H1 (cell line): ENCODE measurements around the gene RELN. TPM values are rescaled to one million over a fixed set of nuclear protein-coding genes. Genes with fewer than 3 reads are reported as not detected.

Experiments used
- CTCF ChIA-PET: fragments of 300-600 bp; sonication (Branson Sonifier 250); formaldehyde crosslinking; loops from one replicate; lab custom pipeline; 2021; ENCODE audit not compliant: partially characterized antibody; lab: Charles Lee
- POLR2A ChIA-PET: fragments of 300-600 bp; sonication (Branson Sonifier 250); formaldehyde crosslinking; loops from one replicate; lab custom pipeline; 2021; ENCODE audit warnings: inconsistent platforms; ENCODE audit not compliant: partially characterized antibody; lab: Charles Lee
- DNase-seq, 2 experiments: peaks; one replicate each; pipeline versions ENCODE4 v3.0.0 to v3.0.0-alpha.2; 2010 to 2022; ENCODE audit warnings: low spot score in 2 of 2, low read depth in 1 of 2, mixed read lengths in 1 of 2
- FAIRE-seq: peaks from 2 replicates; lab custom pipeline; 2011; peaks lifted over from hg19 to GRCh38; lab: Jason Lieb, UNC
- H2AFZ ChIP-seq: 2 replicates; pipeline ENCODE4 v1.8.1; 2012; ENCODE audit warnings: low read length, inconsistent platforms
- H2AK5ac ChIP-seq: 2 replicates; pipeline ENCODE4 v1.6.1; 2013; ENCODE audit warnings: low read depth, low read length
- H2BK120ac ChIP-seq: replicated peaks from 2 replicates; pipeline ENCODE3; 2013; ENCODE audit warnings: low read depth, low read length, inconsistent platforms
- H2BK12ac ChIP-seq: 2 replicates; pipeline ENCODE4 v1.6.1; 2013; ENCODE audit warnings: low read depth, low read length
- H2BK15ac ChIP-seq: 2 replicates; pipeline ENCODE4 v1.6.1; 2013; ENCODE audit warnings: low read length
- H2BK20ac ChIP-seq: 2 replicates; pipeline ENCODE4 v1.6.1; 2013; ENCODE audit warnings: low read length
- H2BK5ac ChIP-seq: 2 replicates; pipeline ENCODE4 v1.6.1; 2013; ENCODE audit warnings: low read depth, low read length
- H3K14ac ChIP-seq: 2 replicates; pipeline ENCODE4 v1.6.1; 2013; ENCODE audit warnings: inconsistent platforms; ENCODE audit not compliant: insufficient read length
- H3K18ac ChIP-seq: 2 replicates; pipeline ENCODE4 v1.6.1; 2013; ENCODE audit warnings: low read length; ENCODE audit errors: extremely low read depth
- H3K23ac ChIP-seq: 2 replicates; pipeline ENCODE4 v1.6.1; 2013; ENCODE audit warnings: inconsistent platforms; ENCODE audit not compliant: insufficient read length
- H3K23me2 ChIP-seq: 2 replicates; pipeline ENCODE4 v1.6.1; 2013; ENCODE audit warnings: low read depth, low read length
- H3K27ac ChIP-seq: 2 replicates; pipeline ENCODE4 v1.6.1; 2011; ENCODE audit warnings: low read depth, low read length, inconsistent platforms
- H3K27me3 ChIP-seq, 4 experiments: replicated peaks in 1 of 4; 1 replicate in 1 of 4; 2 replicates in 3 of 4; pipeline versions ENCODE4 v1.6.1 to v1.8.1; 2011 to 2013; ENCODE audit warnings: low read length in 3 of 4, mild to moderate bottlenecking in 3 of 4, inconsistent platforms in 2 of 4, mixed read lengths in 2 of 4, moderate library complexity in 1 of 4; ENCODE audit not compliant: control insufficient read depth in 3 of 4, insufficient read depth in 3 of 4; ENCODE audit errors: extremely low read depth in 1 of 4
- H3K36me3 ChIP-seq, 4 experiments: 2 replicates each; pipeline versions ENCODE4 v1.6.1 to v1.8.1; 2011 to 2013; ENCODE audit warnings: mild to moderate bottlenecking in 4 of 4, low read length in 3 of 4, moderate library complexity in 2 of 4, control low read depth in 1 of 4, inconsistent platforms in 1 of 4; ENCODE audit not compliant: insufficient read depth in 4 of 4, control insufficient read depth in 2 of 4
- H3K4ac ChIP-seq: replicated peaks from 2 replicates; pipeline ENCODE3; 2013; ENCODE audit warnings: low read length, low read depth, mixed read lengths, inconsistent platforms; ENCODE audit not compliant: insufficient read length
- H3K4me1 ChIP-seq, 4 experiments: replicated peaks in 1 of 4; 1 replicate in 1 of 4; 2 replicates in 3 of 4; pipeline versions ENCODE4 v1.6.1 to v1.8.1; 2011 to 2013; ENCODE audit warnings: low read length in 3 of 4, inconsistent platforms in 2 of 4, mixed read lengths in 1 of 4; ENCODE audit not compliant: insufficient read depth in 4 of 4, control insufficient read depth in 3 of 4
- H3K4me2 ChIP-seq, 2 experiments: 2 replicates each; pipeline versions ENCODE4 v1.6.1 to v1.8.1; 2011 to 2013; ENCODE audit warnings: low read depth in 2 of 2, low read length in 2 of 2, control low read depth in 1 of 2, inconsistent platforms in 1 of 2, mild to moderate bottlenecking in 1 of 2; ENCODE audit not compliant: insufficient read depth in 1 of 2
- H3K4me3 ChIP-seq, 4 experiments: fragments of 200-600, 300-600 bp in 1 of 4; sonication (generic), shearing (Covaris generic), sonication (Bioruptor Twin) in 1 of 4; 2 replicates each; pipeline versions ENCODE4 v1.5.1 to v1.8.1; 2011 to 2016; ENCODE audit warnings: low read length in 4 of 4, low read depth in 3 of 4, control low read depth in 2 of 4, inconsistent platforms in 2 of 4, mild to moderate bottlenecking in 2 of 4, mixed read lengths in 1 of 4, moderate library complexity in 1 of 4; ENCODE audit not compliant: insufficient read depth in 2 of 4; ENCODE audit errors: extremely low read depth in 1 of 4
- H3K56ac ChIP-seq: replicated peaks from 2 replicates; pipeline ENCODE3; 2013; ENCODE audit warnings: low read depth, mild to moderate bottlenecking, mixed read lengths, low read length, inconsistent platforms; ENCODE audit not compliant: insufficient read length
- H3K79me1 ChIP-seq: 2 replicates; pipeline ENCODE4 v1.6.1; 2013; ENCODE audit warnings: low read depth, low read length, control low read depth
- H3K79me2 ChIP-seq, 2 experiments: 2 replicates each; pipeline versions ENCODE4 v1.6.1 to v1.8.1; 2012 to 2013; ENCODE audit warnings: low read length in 2 of 2, mild to moderate bottlenecking in 2 of 2, inconsistent platforms in 1 of 2; ENCODE audit not compliant: insufficient read depth in 2 of 2, control insufficient read depth in 1 of 2
- H3K9ac ChIP-seq, 4 experiments: replicated peaks in 1 of 4; 1 replicate in 1 of 4; 2 replicates in 3 of 4; pipeline versions ENCODE4 v1.6.1 to v1.8.1; 2011 to 2013; ENCODE audit warnings: low read depth in 3 of 4, low read length in 3 of 4, control low read depth in 2 of 4, mild to moderate bottlenecking in 2 of 4, moderate library complexity in 2 of 4, inconsistent platforms in 1 of 4; ENCODE audit errors: extremely low read depth in 1 of 4
- H3K9me3 ChIP-seq, 2 experiments: 2 replicates each; pipeline versions ENCODE4 v1.6.1 to v1.8.1; 2012 to 2013; ENCODE audit warnings: mild to moderate bottlenecking in 2 of 2, moderate library complexity in 2 of 2, control low read depth in 1 of 2, inconsistent platforms in 1 of 2, low read depth in 1 of 2, low read length in 1 of 2, mixed read lengths in 1 of 2; ENCODE audit not compliant: insufficient read depth in 2 of 2
- H4K20me1 ChIP-seq, 2 experiments: replicated peaks in 1 of 2; 2 replicates each; pipeline versions ENCODE3 to v1.8.1; 2011 to 2013; ENCODE audit warnings: inconsistent platforms in 2 of 2, low read length in 2 of 2, mild to moderate bottlenecking in 1 of 2; ENCODE audit not compliant: insufficient read depth in 2 of 2, control insufficient read depth in 1 of 2
- H4K5ac ChIP-seq: 2 replicates; pipeline ENCODE4 v1.6.1; 2013; ENCODE audit warnings: low read length, low read depth, mixed read lengths, inconsistent platforms; ENCODE audit not compliant: insufficient read length
- H4K8ac ChIP-seq: 2 replicates; pipeline ENCODE4 v1.8.0; 2013; ENCODE audit warnings: mild to moderate bottlenecking, moderate library complexity, low read length, inconsistent platforms; ENCODE audit not compliant: insufficient read depth; ENCODE audit errors: extremely low read depth
- H4K91ac ChIP-seq: replicated peaks from 2 replicates; pipeline ENCODE3; 2013; ENCODE audit warnings: low read length, mixed read lengths, inconsistent platforms; ENCODE audit not compliant: insufficient read length
- BCL11A ChIP-seq, 2 experiments: IDR thresholded peaks; one replicate each; pipeline ENCODE4 v1.6.1; 2011; ENCODE audit warnings: low read depth in 2 of 2, low read length in 2 of 2, mild to moderate bottlenecking in 2 of 2
- MAFK ChIP-seq: IDR thresholded peaks from 2 replicates; pipeline ENCODE4 v1.6.1; 2012; ENCODE audit warnings: low read depth, mild to moderate bottlenecking, improper control_type of control experiment, low read length
- RNF2 ChIP-seq: fragments of 200-900, 300-1000 bp; sonication (generic); IDR thresholded peaks from 2 replicates; pipeline ENCODE4 v1.7.1; 2016; ENCODE audit warnings: borderline replicate concordance, low read depth, mild to moderate bottlenecking, antibody characterized with exemption, low read length; ENCODE audit not compliant: poor library complexity, severe bottlenecking; ENCODE audit errors: missing control alignments
- WGBS, 2 experiments: shearing (Covaris generic) in 1 of 2; methylation state at CpG; one replicate each; pipeline versions ENCODE4 v1.1.6 to v1.1.7; 2013 to 2015; ENCODE audit warnings: low lambda C conversion rate in 2 of 2, mixed read lengths in 2 of 2, inconsistent platforms in 1 of 2, low coverage in 1 of 2, missing lambda C conversion rate in 1 of 2; ENCODE audit not compliant: insufficient replicate concordance in 2 of 2, insufficient coverage in 1 of 2, insufficient read length in 1 of 2; ENCODE audit errors: extremely low coverage in 1 of 2, missing lambda C conversion rate in 1 of 2; 5-methylcytosine and 5-hydroxymethylcytosine counted together
- polyA plus RNA-seq, 7 experiments: library from polyadenylated mRNA; depleted of rRNA in 3 of 7; stranded (reverse) in 5 of 7; unstranded in 2 of 7; fragments of >200 nt in 5 of 7; fragments of 200-250 nt in 2 of 7; gene quantifications; 1 replicate in 5 of 7; 2 replicates in 1 of 7; 4 replicates in 1 of 7; pipeline versions ENCODE4 v1.2.1 to v1.2.3, GENCODE V29; 2011 to 2013; ENCODE audit warnings: missing spikeins in 2 of 7, mixed read lengths in 2 of 7
- total RNA-seq: library from RNA; stranded (reverse); fragmentation: NEBNext Ultra II Directional; extraction: Animal tissue kit (Norgen Biotek cat#: 25700); gene quantifications from 2 replicates; pipeline ENCODE4 v1.2.1, GENCODE V29; 2021

The RELN gene
- total and polyA plus RNA-seq, 2 of the 8 experiments (the other 6 are each of a cell fraction or from before 2014, with no cell fraction given): 0.03 to 0.07 TPM

DNA sequence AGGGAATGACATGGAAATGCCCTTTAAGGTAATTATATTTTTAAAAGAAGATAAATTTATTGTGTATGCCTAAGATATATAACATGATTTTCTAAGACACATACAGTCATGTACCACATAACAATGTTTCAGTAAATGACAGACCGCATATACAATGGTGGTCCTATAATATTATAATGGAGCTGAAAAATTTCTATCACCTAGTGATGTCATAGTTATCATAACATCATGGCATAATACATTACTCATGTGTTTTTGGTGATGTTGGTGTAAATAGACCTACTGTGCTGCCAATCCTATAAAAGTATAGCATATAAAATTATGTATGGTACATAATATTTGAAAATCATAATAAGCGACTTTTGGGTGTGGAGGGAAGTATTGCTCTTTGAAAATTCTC is 306.1 kb downstream of the RELN start:
- Histone ChIP-seq H2BK20ac (no peak overlapping the region), H3K4me3 (no peak overlapping the region), H3K4ac (no peak overlapping the region), H3K79me1 (no peaks in the 10 kb centered on the region), H2AFZ (no peak overlapping the region; the same call in 1 of the 2 replicates), H4K91ac (no peak overlapping the region), H4K20me1 (no peaks in the 10 kb centered on the region), H2BK120ac (no peak overlapping the region), H4K8ac (no peak overlapping the region), H2BK5ac (no peak overlapping the region), H3K23ac (no peak overlapping the region), H3K79me2 (no peaks in the 10 kb centered on the region), H3K18ac (no peak overlapping the region), H3K27ac (no peak overlapping the region), H3K36me3 (no peaks in the 10 kb centered on the region), H3K9ac (no peak overlapping the region), H4K5ac (no peak overlapping the region), H3K14ac (no peak overlapping the region), H2AK5ac (no peak overlapping the region), H3K23me2 (no peaks in the 10 kb centered on the region), H3K4me2 (no peak overlapping the region), H3K56ac (no peak overlapping the region), H3K4me1 (no peaks in the 10 kb centered on the region; a peak in 1 of 7 replicates), H3K27me3 (no peaks in the 10 kb centered on the region), H2BK15ac (no peak overlapping the region), H2BK12ac (no peak overlapping the region), H3K9me3 (no peaks in the 10 kb centered on the region)
- 92% methylated on average over 2 of the region's 2 CpGs; no CpG with 5 or more reads in 1 of the 2 experiments for WGBS, 2 experiments
- no peak for DNase-seq
- no peak for FAIRE-seq
- CTCF ChIA-PET: no interaction called here
- POLR2A ChIA-PET: no interaction called here
- TF ChIP-seq RNF2 (no peak), BCL11A (IDR thresholded peaks at IDR 0.05; ENCODE audit: low read depth in 2 of 2, low read length in 2 of 2) (no peak), MAFK (no peak)
